CD4-positive, alpha-beta T cell treated with Interleukin-21 for 1 hour (primary cell): Measurements from ENCODE around the gene SCARB1.

Source experiments
- DNase-seq: peaks from one replicate; pipeline ENCODE4 v3.0.0-alpha.2; 2020

The SCARB1 gene

GRCh38 chr12:124741211-124741610, 122.5 kb downstream of the SCARB1 start:
- no peak for DNase-seq

GRCh38 chr12:124740691-124741137, 123.0 kb downstream of the SCARB1 start:
- DNase-seq = no peak

- DNase-seq = no peak
These were observed 123.6 kb downstream of the SCARB1 start for GRCh38 chr12:124739953-124740561.

GRCh38 chr12:124738636-124739467, 124.8 kb downstream of the SCARB1 start:
- DNase-seq = no peak

DNA sequence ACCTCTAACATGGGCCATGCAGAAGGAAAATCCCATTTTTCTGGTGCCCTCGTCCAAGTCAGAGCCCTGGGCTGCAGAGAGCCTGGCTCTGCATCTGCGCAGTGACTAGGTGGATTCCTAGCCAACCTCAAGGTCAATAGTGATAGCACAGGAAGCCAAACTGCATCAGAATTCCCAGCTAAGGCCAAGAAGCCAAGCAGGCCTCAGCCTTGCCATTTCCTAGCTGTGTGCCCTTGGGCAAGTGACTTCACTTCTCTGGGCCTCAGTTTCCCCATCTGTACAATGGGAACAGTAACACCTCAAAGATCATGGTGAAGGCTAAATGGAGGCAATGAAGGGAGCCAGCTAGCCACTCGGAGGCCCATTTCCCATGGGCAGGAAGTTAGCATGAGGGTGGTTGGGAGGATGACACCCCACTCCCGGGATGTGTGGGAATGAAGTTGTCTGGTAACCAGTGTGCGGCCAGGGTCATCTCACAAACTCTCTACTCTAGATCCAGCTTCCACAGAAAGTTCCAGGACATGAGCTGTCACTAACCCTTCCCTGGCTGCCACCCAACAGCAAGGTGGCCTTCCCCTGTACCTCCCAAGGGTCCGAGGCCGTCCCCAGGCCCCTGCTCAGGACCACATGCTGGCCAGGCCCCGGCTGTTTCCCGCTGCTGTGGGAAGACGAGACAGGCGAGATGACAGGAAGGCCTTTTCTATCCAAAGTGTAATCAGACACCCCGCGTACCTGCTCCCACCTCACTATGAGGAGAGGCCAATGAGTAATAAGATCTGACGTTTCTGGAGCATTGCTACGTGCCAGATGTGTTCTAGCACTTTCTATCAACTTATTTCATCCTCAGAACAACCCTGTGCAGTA, 125.7 kb downstream of the SCARB1 start:
- no peak for DNase-seq

GRCh38 chr12:124737040-124737419, 126.6 kb downstream of the SCARB1 start:
- no peak for DNase-seq

DNA sequence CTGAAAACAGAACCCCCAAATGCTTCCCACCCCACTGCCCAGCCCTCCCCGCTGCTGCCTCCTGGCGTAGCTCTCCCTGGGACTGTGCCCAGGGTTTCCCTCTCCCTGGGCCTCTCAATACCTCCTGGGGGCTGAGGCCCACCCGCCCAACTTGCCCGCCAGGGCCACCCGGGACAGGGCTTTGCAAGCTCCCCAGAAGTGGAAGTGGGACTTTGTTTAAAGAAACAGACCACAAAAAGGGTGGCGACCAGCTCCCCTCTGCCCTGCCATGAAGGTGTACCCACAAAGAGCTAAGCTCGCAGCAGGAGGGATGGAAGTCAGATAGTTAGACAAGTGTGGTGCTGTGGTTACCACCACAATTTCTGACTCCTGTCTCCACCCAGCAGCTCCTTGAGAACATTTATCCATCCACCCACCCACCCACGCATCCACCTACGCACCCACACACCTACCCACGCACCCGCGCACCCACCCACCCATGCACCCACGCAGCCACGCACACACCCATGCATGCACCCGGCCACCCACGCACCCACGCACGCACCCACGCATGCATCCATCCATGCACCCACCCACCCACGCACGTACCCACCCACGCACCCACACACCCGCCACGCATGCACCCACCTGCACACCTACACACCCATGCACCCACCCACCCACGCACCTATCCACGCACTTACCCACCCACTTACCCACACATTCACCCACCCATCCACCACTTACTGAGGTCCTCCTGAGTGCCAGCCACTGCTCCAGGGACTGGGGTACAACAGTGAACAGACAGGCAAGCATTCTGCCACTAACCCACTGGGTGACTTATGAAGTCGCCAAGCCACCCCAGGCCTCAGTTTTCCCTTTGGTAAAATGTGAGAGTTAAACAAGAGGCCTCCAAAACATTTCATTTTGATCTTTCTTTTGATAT, 127.3 kb downstream of the SCARB1 start:
- DNase-seq = no peak

DNA sequence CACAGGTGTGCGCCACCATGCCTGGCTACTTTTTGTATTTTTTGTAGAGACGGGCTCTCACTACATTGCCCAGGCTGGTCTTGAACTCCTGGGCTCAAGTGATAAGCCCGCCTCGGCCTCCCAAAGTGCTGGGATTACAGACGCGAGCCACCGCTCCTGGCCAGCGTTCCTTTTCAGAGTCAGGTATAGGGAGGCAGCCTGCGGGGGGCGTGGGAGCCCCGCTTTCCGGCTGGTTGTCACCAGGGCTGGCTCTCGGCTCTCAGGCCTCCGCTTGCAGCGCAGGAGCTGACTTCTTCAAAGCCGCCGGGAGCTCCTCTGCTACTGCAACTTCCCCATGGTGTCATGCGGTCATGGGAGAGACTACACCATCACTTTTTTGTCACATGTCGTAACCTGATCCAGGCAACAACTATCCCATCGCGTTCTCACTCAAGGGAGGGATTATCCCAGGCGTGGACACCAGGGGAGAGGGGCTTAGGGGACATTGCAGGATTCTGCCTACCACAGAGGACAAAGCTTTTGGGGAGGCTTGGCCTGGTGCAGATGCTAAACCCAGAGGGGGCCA, 129.4 kb downstream of the SCARB1 start:
- no peak for DNase-seq

GRCh38 chr12:124733086-124733485, 130.6 kb downstream of the SCARB1 start:
- DNase-seq = no peak

GRCh38 chr12:124732275-124733075, 131.2 kb downstream of the SCARB1 start:
- DNase-seq = no peak

GRCh38 chr12:124731869-124732268, 131.8 kb downstream of the SCARB1 start:
- no peak for DNase-seq

DNA sequence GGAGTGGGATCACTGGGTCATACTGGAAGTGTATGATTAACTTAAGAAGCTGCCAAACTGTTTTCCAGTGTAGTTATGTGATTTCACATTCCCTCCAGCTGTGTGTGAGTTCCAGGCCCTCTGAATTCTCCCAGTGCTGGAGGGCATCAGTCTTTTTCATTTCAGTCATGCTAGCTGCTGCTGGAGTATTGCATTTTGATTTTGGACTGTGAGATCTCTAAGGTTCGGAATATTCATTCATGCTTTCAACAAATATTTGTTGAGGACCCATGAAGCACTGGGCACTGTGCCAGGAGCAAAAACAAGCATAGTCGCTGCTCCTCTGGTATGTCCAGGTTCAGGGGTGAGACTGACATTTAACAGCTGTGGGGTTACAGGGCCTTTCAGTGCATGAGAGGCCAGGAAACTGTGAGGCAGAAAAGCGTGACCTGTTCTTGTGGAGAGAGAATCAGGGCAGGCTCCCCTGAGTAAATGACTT, 133.2 kb downstream of the SCARB1 start:
- DNase-seq = no peak

- no peak for DNase-seq
These were observed 135.7 kb downstream of the SCARB1 start for GRCh38 chr12:124727922-124728321.

DNA sequence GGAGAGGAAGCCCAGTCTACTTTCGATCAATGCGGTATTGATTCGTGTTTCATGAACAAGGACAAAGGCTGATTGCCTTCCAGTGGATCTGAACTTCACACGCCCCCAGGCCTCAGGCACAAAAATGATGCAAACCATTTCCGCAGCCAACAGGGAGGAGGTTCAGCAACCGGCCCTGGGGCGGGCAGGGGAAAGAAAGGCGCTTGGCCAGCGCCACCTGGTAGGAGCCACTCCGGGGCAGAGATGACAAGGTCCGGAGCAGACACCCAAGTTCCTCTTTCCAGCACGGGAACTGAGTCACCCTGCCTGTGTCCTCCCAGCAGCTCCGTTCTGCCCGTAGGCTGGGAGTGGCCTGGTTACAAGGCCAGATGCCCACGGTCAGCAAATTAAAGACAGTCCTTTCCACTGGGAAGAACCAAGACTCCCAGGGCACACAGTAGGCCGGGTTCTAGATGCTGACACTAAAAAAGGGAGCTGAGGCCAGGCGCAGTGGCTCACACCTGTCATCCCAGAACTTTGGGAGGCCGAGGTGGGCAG, 136.3 kb downstream of the SCARB1 start:
- peak; percentile 32 for DNase-seq
